NCI-H2107 treated with DMSO at 0.1 percent for 48 hours (cell line): Measurements from ENCODE around the gene DPH1.
A peak's percentile ranks its signal among the peaks of the same experiment; 100 is the strongest.

Experiments
- DNase-seq: peaks from one replicate; lab custom pipeline; 2025; ENCODE audit not compliant: unreplicated experiment; lab: John Stamatoyannopoulos, UW

The DPH1 gene

GRCh38 chr17:2049333-2050299, 19.7 kb downstream of the DPH1 start:
- peak; percentile 30 for DNase-seq

GRCh38 chr17:2050300-2051060, 20.5 kb downstream of the DPH1 start:
- DNase-seq, result no peak

- DNase-seq, result no peak
Observed at GRCh38 chr17:2051061-2051932, 21.3 kb downstream of the DPH1 start.

GRCh38 chr17:2051933-2052559, 22.1 kb downstream of the DPH1 start:
- no peak for DNase-seq

- DNase-seq, result peak; percentile 3
Observed at GRCh38 chr17:2053380-2054261, 23.7 kb downstream of the DPH1 start.

GRCh38 chr17:2054262-2054511, 24.2 kb downstream of the DPH1 start:
- DNase-seq, result no peak

GRCh38 chr17:2054512-2055291, 24.7 kb downstream of the DPH1 start, which contains the start of gene HIC1:
Gene HIC1, plus strand, starts transcription at chr17:2055103. Its CDS starts 1,588 bp downstream, at chr17:2056691.
- DNase-seq, result peak; percentile 11

GRCh38 chr17:2055292-2056205, 25.6 kb downstream of the DPH1 start:
- DNase-seq, result no peak

GRCh38 chr17:2056206-2057174, 26.5 kb downstream of the DPH1 start:
- no peak for DNase-seq

GRCh38 chr17:2057175-2057759, 27.3 kb downstream of the DPH1 start:
- no peak for DNase-seq

- DNase-seq, result no peak
Observed at GRCh38 chr17:2057760-2058585, 28.0 kb downstream of the DPH1 start.

- DNase-seq, result no peak
Observed at GRCh38 chr17:2058586-2059546, 28.9 kb downstream of the DPH1 start.

- no peak for DNase-seq
Observed at GRCh38 chr17:2059547-2060384, 29.8 kb downstream of the DPH1 start.

- no peak for DNase-seq
Observed at GRCh38 chr17:2060385-2060658, 30.4 kb downstream of the DPH1 start.
